SK-N-SH (cell line): ENCODE data around the gene TUBGCP2.

Source experiments
- CTCF ChIP-seq: fragments of 200-600 bp; sonication (generic); IDR thresholded peaks from 2 replicates; pipeline ENCODE4 v1.6.1; 2017; ENCODE audit warnings: antibody characterized with exemption, mild to moderate bottlenecking, moderate library complexity
- EP300 ChIP-seq, 2 experiments: IDR thresholded peaks; 2 replicates each; pipeline versions ENCODE4 v1.4.0 to v1.6.1; 2012; ENCODE audit warnings: borderline replicate concordance in 1 of 2, low read depth in 1 of 2, low read length in 1 of 2
- EZH2phosphoT487 ChIP-seq: fragments of 200-600 bp; sonication (generic); IDR thresholded peaks from 2 replicates; pipeline ENCODE4 v1.6.1; 2017; ENCODE audit warnings: low read depth, mixed run types, mild to moderate bottlenecking, antibody characterized with exemption, moderate library complexity, borderline replicate concordance
- FOXM1 ChIP-seq: IDR thresholded peaks from 2 replicates; pipeline ENCODE4 v1.4.0; 2012; ENCODE audit warnings: low read depth, mild to moderate bottlenecking
- GABPA ChIP-seq: IDR thresholded peaks from 2 replicates; pipeline ENCODE4 v1.4.0; 2012; ENCODE audit warnings: low read depth, mild to moderate bottlenecking
- JUND ChIP-seq: IDR thresholded peaks from 2 replicates; pipeline ENCODE4 v1.4.0; 2012
- MEF2A ChIP-seq: IDR thresholded peaks from 2 replicates; pipeline ENCODE4 v1.4.0; 2012; ENCODE audit warnings: low read depth, borderline replicate concordance
- NRF1 ChIP-seq: IDR thresholded peaks from 2 replicates; pipeline ENCODE4 v1.6.1; 2012; ENCODE audit warnings: low read depth, mild to moderate bottlenecking, low read length
- POLR2AphosphoS5 ChIP-seq: IDR thresholded peaks from 2 replicates; pipeline ENCODE4 v1.6.1; 2012; ENCODE audit warnings: low read depth, low read length
- RAD21 ChIP-seq: IDR thresholded peaks from 2 replicates; pipeline ENCODE4 v1.6.1; 2012; ENCODE audit warnings: mild to moderate bottlenecking, low read length
- RCOR1 ChIP-seq: fragments of 150-350 bp; IDR thresholded peaks from 2 replicates; pipeline ENCODE4 v1.6.1; 2017; ENCODE audit warnings: antibody characterized with exemption, low read length
- YY1 ChIP-seq: IDR thresholded peaks from 2 replicates; pipeline ENCODE4 v1.4.0; 2012; ENCODE audit warnings: low read depth, mild to moderate bottlenecking
- TF ChIP-seq, protein P1 (sequence below): IDR thresholded peaks from 2 replicates; pipeline ENCODE4 v1.4.0; 2012; ENCODE audit warnings: low read depth
- TF ChIP-seq, protein P2 (sequence below): fragments of 150-350 bp; IDR thresholded peaks from 2 replicates; pipeline ENCODE4 v1.6.1; 2017; ENCODE audit warnings: antibody characterized with exemption, low read length, low read depth, borderline replicate concordance

- TF ChIP-seq RAD21 (no peak), POLR2AphosphoS5 (no peak), CTCF (no peak), EP300 (IDR thresholded peaks at IDR 0.05; ENCODE audit: borderline replicate concordance in 1 of 2, low read depth in 1 of 2, low read length in 1 of 2) (no peak), JUND (no peak), EZH2phosphoT487 (no peak), RCOR1 (no peak), MEF2A (no peak), NRF1 (no peak), YY1 (no peak), GABPA (no peak), FOXM1 (no peak)
- TF ChIP-seq, protein P1, sequence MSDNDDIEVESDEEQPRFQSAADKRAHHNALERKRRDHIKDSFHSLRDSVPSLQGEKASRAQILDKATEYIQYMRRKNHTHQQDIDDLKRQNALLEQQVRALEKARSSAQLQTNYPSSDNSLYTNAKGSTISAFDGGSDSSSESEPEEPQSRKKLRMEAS = no peak
- TF ChIP-seq, protein P2, sequence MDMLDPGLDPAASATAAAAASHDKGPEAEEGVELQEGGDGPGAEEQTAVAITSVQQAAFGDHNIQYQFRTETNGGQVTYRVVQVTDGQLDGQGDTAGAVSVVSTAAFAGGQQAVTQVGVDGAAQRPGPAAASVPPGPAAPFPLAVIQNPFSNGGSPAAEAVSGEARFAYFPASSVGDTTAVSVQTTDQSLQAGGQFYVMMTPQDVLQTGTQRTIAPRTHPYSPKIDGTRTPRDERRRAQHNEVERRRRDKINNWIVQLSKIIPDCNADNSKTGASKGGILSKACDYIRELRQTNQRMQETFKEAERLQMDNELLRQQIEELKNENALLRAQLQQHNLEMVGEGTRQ = no peak
Observed at GRCh38 chr10:133272964-133273420, 35.7 kb downstream of the TUBGCP2 start.
